Measurements from ENCODE around the gene NVL.

DNA sequence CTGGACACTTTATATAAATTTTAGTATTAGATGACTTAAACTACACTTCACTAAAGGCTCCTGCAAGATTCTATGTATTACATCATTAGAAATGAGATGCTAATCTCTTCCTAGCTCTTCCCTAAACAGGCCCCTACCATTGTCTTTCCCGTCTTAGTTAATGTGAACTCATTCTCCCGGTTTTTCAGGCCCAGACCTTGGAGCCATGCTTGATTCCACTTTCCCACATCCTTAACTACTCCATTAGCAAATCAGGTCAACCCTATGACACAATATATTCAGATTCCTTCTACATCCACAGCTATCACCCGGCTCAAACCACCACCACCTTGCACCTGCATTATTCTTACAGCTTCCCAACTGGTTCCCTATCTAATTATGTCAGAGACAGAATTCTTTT is 73.3 kb downstream of the NVL start:
- TF ChIP-seq EP300 (IDR thresholded peaks at IDR 0.05): no peak
- TF ChIP-seq, protein P1, sequence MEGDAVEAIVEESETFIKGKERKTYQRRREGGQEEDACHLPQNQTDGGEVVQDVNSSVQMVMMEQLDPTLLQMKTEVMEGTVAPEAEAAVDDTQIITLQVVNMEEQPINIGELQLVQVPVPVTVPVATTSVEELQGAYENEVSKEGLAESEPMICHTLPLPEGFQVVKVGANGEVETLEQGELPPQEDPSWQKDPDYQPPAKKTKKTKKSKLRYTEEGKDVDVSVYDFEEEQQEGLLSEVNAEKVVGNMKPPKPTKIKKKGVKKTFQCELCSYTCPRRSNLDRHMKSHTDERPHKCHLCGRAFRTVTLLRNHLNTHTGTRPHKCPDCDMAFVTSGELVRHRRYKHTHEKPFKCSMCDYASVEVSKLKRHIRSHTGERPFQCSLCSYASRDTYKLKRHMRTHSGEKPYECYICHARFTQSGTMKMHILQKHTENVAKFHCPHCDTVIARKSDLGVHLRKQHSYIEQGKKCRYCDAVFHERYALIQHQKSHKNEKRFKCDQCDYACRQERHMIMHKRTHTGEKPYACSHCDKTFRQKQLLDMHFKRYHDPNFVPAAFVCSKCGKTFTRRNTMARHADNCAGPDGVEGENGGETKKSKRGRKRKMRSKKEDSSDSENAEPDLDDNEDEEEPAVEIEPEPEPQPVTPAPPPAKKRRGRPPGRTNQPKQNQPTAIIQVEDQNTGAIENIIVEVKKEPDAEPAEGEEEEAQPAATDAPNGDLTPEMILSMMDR (IDR thresholded peaks at IDR 0.05): no peak
